DND-41 (cell line): ENCODE measurements around the gene SDK2.

ENCODE experiments used
- ATAC-seq: fragments of 200-7000 bp; cut with Tn5 transposase; 3 replicates; pipeline ENCODE4 v1.9.1; 2021; ENCODE audit warnings: low read depth; ENCODE audit not compliant: insufficient read depth
- DNase-seq: peaks from one replicate; pipeline ENCODE4 v3.0.0-alpha.2; 2020
- H2AFZ ChIP-seq: 2 replicates; pipeline ENCODE4 v1.6.0; 2012; ENCODE audit warnings: low read depth, low read length
- H3K27ac ChIP-seq: 2 replicates; pipeline ENCODE4 v1.5.1; 2012; ENCODE audit warnings: low read length, inconsistent platforms
- H3K27me3 ChIP-seq: fragments of 200-600 bp; sonication (generic); 2 replicates; pipeline ENCODE4 v1.6.0; 2012; ENCODE audit warnings: low read length, mild to moderate bottlenecking, inconsistent platforms; ENCODE audit not compliant: insufficient read depth, poor library complexity
- H3K36me3 ChIP-seq: 2 replicates; pipeline ENCODE4 v1.5.1; 2012; ENCODE audit warnings: low read length, inconsistent platforms; ENCODE audit not compliant: insufficient read depth
- H3K4me1 ChIP-seq: 2 replicates; pipeline ENCODE4 v1.5.1; 2012; ENCODE audit warnings: mild to moderate bottlenecking, low read length; ENCODE audit not compliant: insufficient read depth
- H3K4me2 ChIP-seq: 2 replicates; pipeline ENCODE4 v1.6.0; 2012; ENCODE audit warnings: mild to moderate bottlenecking, moderate library complexity, low read length, inconsistent platforms; ENCODE audit not compliant: insufficient read depth
- H3K4me3 ChIP-seq, 2 experiments: fragments of 200-600 bp in 1 of 2; shearing (Covaris generic) in 1 of 2; 2 replicates each; pipeline ENCODE4 v1.5.1; 2012 to 2016; ENCODE audit warnings: inconsistent platforms in 2 of 2, low read length in 2 of 2, mild to moderate bottlenecking in 2 of 2, low read depth in 1 of 2, moderate library complexity in 1 of 2
- H3K79me2 ChIP-seq: 2 replicates; pipeline ENCODE4 v1.6.0; 2012; ENCODE audit warnings: low read length, inconsistent platforms; ENCODE audit not compliant: insufficient read depth
- H3K9ac ChIP-seq: 2 replicates; pipeline ENCODE4 v1.6.0; 2012; ENCODE audit warnings: low read depth, mild to moderate bottlenecking, inconsistent platforms, low read length, moderate library complexity
- H3K9me3 ChIP-seq: 2 replicates; pipeline ENCODE4 v1.5.1; 2012; ENCODE audit warnings: low read length, moderate library complexity, mild to moderate bottlenecking, inconsistent platforms; ENCODE audit not compliant: insufficient read depth, severe bottlenecking
- H4K20me1 ChIP-seq: 2 replicates; pipeline ENCODE4 v1.6.0; 2012; ENCODE audit warnings: low read length; ENCODE audit not compliant: insufficient read depth
- CTCF ChIP-seq: IDR thresholded peaks from 2 replicates; pipeline ENCODE4 v1.5.1; 2012; ENCODE audit warnings: borderline replicate concordance, low read length, moderate library complexity, mild to moderate bottlenecking; ENCODE audit not compliant: poor library complexity, severe bottlenecking; ENCODE audit errors: extremely low read depth
- EZH2 ChIP-seq: IDR thresholded peaks from 3 replicates; pipeline ENCODE4 v1.6.1; 2012; ENCODE audit warnings: borderline replicate concordance, low read depth, mild to moderate bottlenecking, moderate library complexity, low read length, inconsistent platforms; ENCODE audit not compliant: severe bottlenecking

The SDK2 gene

GRCh38 chr17:73581379-73581778 is 62.9 kb downstream of the SDK2 start:
- H3K27ac ChIP-seq = no peak overlapping the region; the same call in 1 of the 2 replicates
- no peak for DNase-seq
- no peak for TF ChIP-seq EZH2
- no peak for TF ChIP-seq CTCF
- H3K4me2 ChIP-seq = no peak overlapping the region
- no peak for ATAC-seq
- H3K9me3 ChIP-seq = no peaks in the 10 kb centered on the region
- no peaks in the 10 kb centered on the region for H4K20me1 ChIP-seq
- H3K79me2 ChIP-seq = no peaks in the 10 kb centered on the region
- H3K4me1 ChIP-seq = peaks cover 12% of the 10 kb centered on the region
- no peak overlapping the region for H3K4me3 ChIP-seq
- no peak overlapping the region for H2AFZ ChIP-seq
- H3K27me3 ChIP-seq = no peaks in the 10 kb centered on the region
- no peak overlapping the region for H3K9ac ChIP-seq
- H3K36me3 ChIP-seq = no peaks in the 10 kb centered on the region

- no peak overlapping the region for H3K4me3 ChIP-seq
- DNase-seq (no peak), ATAC-seq (no peak)
- H3K36me3 ChIP-seq = no peaks in the 10 kb centered on the region
- H3K27me3 ChIP-seq = no peaks in the 10 kb centered on the region
- H2AFZ ChIP-seq = no peak overlapping the region
- H3K9me3 ChIP-seq = no peaks in the 10 kb centered on the region
- H3K4me2 ChIP-seq = no peak overlapping the region
- no peaks in the 10 kb centered on the region for H3K79me2 ChIP-seq
- H4K20me1 ChIP-seq = no peaks in the 10 kb centered on the region
- H3K4me1 ChIP-seq = peaks cover 4% of the 10 kb centered on the region; the same call in 1 of the 2 replicates
- TF ChIP-seq CTCF (no peak), EZH2 (no peak)
- no peak overlapping the region for H3K9ac ChIP-seq
- no peak overlapping the region for H3K27ac ChIP-seq
Observed at GRCh38 chr17:73580073-73580710, 64.1 kb downstream of the SDK2 start.

GRCh38 chr17:73576556-73577098 is 67.6 kb downstream of the SDK2 start:
- H3K9ac ChIP-seq = no peak overlapping the region
- no peaks in the 10 kb centered on the region for H3K36me3 ChIP-seq
- H3K4me3 ChIP-seq = no peak overlapping the region
- H3K4me2 ChIP-seq = no peak overlapping the region
- DNase-seq (no peak), ATAC-seq (no peak)
- no peaks in the 10 kb centered on the region for H4K20me1 ChIP-seq
- TF ChIP-seq EZH2 (no peak), CTCF (no peak)
- no peaks in the 10 kb centered on the region for H3K4me1 ChIP-seq
- H3K9me3 ChIP-seq = no peaks in the 10 kb centered on the region
- no peak overlapping the region for H2AFZ ChIP-seq
- H3K79me2 ChIP-seq = no peaks in the 10 kb centered on the region
- H3K27me3 ChIP-seq = no peaks in the 10 kb centered on the region
- H3K27ac ChIP-seq = no peak overlapping the region
